K562 (cell line): ENCODE data around the gene RPL29. TPM values are rescaled to one million over a fixed set of nuclear protein-coding genes. Genes with fewer than 3 reads are reported as not detected.

Source experiments
- CEBPB ChIP-seq: fragments of 450-650 bp; IDR thresholded peaks from 2 replicates; pipeline ENCODE4 v1.6.1; 2016; ENCODE audit warnings: missing genetic modification characterization, missing compliant biosample characterization
- FOSL1 ChIP-seq: fragments of 200-800 bp; sonication (Bioruptor generic); conservative IDR thresholded peaks from 2 replicates; pipeline ENCODE4 v1.6.1; 2016; ENCODE audit warnings: missing genetic modification characterization, missing compliant biosample characterization
- MCM5 ChIP-seq: fragments of 450-650 bp; IDR thresholded peaks from 2 replicates; pipeline ENCODE4 v1.6.1; 2016; ENCODE audit warnings: low read depth
- MEF2D ChIP-seq: conservative IDR thresholded peaks from 2 replicates; pipeline ENCODE4 v1.6.1; 2016; ENCODE audit warnings: low read depth, missing genetic modification characterization, missing compliant biosample characterization
- MGA ChIP-seq: fragments of 450-650 bp; IDR thresholded peaks from 2 replicates; pipeline ENCODE4 v1.6.1; 2016; ENCODE audit warnings: mild to moderate bottlenecking, moderate library complexity
- PTBP1 ChIP-seq: fragments of 200-400 bp; formaldehyde crosslinking; IDR thresholded peaks from 2 replicates; pipeline ENCODE4 v1.6.1; 2017; ENCODE audit warnings: low read depth, low read length
- VEZF1 ChIP-seq: fragments of 200-800 bp; sonication (Bioruptor generic); IDR thresholded peaks from 2 replicates; pipeline ENCODE4 v1.6.1; 2017; ENCODE audit warnings: missing genetic modification characterization, missing compliant biosample characterization
- ZNF174 ChIP-seq: fragments of 250-450 bp; sonication (Bioruptor Pico); IDR thresholded peaks from 2 replicates; pipeline ENCODE4 v1.4.0; 2020; ENCODE audit warnings: mild to moderate bottlenecking
- ZNF592 ChIP-seq: fragments of 450-650 bp; IDR thresholded peaks from 2 replicates; pipeline ENCODE4 v1.6.1; 2017; ENCODE audit warnings: antibody characterized with exemption, mild to moderate bottlenecking
- ZNF695 ChIP-seq: fragments of 450-650 bp; formaldehyde crosslinking; IDR thresholded peaks from 2 replicates; pipeline ENCODE4 v1.4.0; 2020; ENCODE audit warnings: mild to moderate bottlenecking, moderate library complexity
- polyA plus RNA-seq, 8 experiments: library from polyadenylated mRNA; depleted of rRNA in 4 of 8; stranded (reverse) in 5 of 8; unstranded in 3 of 8; fragments of >200 nt; fragmentation: Nextera tagmentation in 2 of 8; fragmentation: Illumina TruSeq in 1 of 8; extraction: Ambion mirVana in 2 of 8; extraction: Trizol in 1 of 8; gene quantifications; 2 replicates each; pipeline versions ENCODE4 v1.2.1 to v1.2.3, GENCODE V29; 2011 to 2014; ENCODE audit warnings: inconsistent platforms in 1 of 8, missing spikeins in 1 of 8
- total RNA-seq, 7 experiments: library from RNA; depleted of rRNA in 6 of 7; stranded (reverse); fragments of >200 nt in 6 of 7; fragmentation: Illumina TruSeq in 2 of 7; extraction: Trizol in 2 of 7; gene quantifications; 2 replicates each; pipeline versions ENCODE4 v1.2.1 to v1.2.3, GENCODE V29; 2011 to 2021; ENCODE audit warnings: low replicate concordance in 1 of 7

The RPL29 gene
- total and polyA plus RNA-seq, 9 of the 15 experiments (the other 6 are each of a cell fraction or from before 2014, with no cell fraction given) = 568 to 1,475 (median 1,104) TPM

DNA sequence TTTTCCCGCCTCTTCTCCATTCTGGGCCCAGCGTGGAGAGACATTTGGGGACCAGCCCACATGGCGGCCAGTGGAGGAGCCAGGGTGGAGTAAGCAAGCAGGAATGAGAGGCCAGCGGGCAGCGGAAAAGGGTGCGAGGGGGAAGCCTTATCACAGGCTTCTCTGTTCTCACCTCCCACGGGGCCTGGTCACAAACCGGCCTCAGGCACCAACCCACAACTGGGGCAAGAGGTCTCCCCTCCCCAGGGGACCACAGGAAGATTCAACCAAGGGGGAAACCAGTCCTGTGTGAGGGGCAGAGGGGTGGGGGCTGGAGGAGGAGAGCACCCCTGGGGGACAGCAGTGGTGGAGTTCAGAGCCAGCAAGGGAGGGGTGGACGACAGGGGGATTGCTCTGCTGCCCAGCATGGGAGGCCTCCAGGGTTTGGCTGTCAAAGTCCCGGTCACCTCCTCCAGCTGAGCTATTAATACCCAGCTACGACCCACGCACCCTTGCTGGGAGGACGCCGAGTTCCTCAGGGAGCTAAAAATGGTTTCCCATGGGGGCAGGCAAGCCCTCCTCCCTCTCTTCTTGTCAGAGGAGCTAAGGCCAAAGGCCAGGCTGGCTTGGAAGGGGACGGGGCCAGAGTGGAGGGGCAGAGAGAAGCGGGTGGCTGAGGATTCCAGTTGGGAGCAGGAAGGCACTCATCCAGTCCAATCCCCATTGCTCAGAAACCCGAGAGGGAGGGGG lies 23.8 kb upstream of the RPL29 start (continued):
- 0 out of 2 replicates have a peak, but pooled peaks have one; percentile 28 for TF ChIP-seq MGA
- TF ChIP-seq CEBPB = no peak
- TF ChIP-seq ZNF592 = 0 out of 2 replicates have a peak, but pooled peaks have one; percentile 36
- TF ChIP-seq MCM5 = no peak
- peak; percentile 42; the same call in 1 of the 2 replicates for TF ChIP-seq MEF2D (tag)
- peak; percentile 30; the same call in 1 of the 2 replicates for TF ChIP-seq VEZF1 (CRISPR knock-in tag)
- no peak for TF ChIP-seq ZNF695 (CRISPR knock-in tag)
- TF ChIP-seq FOSL1 (tag) = no peak
- TF ChIP-seq ZNF174 = no peak
- TF ChIP-seq PTBP1 = no peak
